AG08396 (cell line): ENCODE results near the gene PLCD1.
"Not testable (repeated sequence)": the region's sequence is repeated elsewhere in the genome, so short reads cannot be mapped to it uniquely, and the experiment has no call there.

Experiments
- DNase-seq: peaks from one replicate; pipeline ENCODE4 v3.0.0; 2012; ENCODE audit warnings: low spot score, mixed read lengths

Gene PLCD1

GRCh38 chr3:38029400-38030125 is at the start of gene PLCD1:
Gene PLCD1 (minus strand): TSS chr3:38029642. CDS start chr3:38029539, 103 bp downstream.
- peak; percentile 93 for DNase-seq

DNA sequence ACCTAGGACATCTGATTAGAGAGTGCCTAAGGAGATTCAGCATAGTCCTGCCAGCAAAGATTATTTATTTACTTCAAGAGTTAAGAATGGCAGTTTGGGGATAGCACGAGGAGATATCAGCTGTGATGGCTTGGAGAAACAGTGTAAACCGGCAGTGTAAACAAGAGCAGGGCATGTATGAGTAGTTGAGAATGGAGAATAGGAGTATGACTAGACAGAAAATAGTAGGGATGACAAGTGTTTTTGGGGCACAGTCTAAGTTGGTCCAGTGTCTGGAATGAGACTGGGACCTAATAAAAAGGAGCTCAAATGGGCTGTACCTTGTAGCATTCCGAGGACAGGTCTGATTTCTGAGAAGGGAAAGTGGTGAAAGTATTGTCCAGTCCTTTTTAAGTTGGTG is 47.6 kb upstream of the PLCD1 start:
- DNase-seq: not testable (repeated sequence)

- no peak for DNase-seq
These were observed 40.6 kb upstream of the PLCD1 start for GRCh38 chr3:38070013-38070412.

- DNase-seq: no peak
These were observed 38.2 kb upstream of the PLCD1 start for GRCh38 chr3:38067508-38068233.

DNA sequence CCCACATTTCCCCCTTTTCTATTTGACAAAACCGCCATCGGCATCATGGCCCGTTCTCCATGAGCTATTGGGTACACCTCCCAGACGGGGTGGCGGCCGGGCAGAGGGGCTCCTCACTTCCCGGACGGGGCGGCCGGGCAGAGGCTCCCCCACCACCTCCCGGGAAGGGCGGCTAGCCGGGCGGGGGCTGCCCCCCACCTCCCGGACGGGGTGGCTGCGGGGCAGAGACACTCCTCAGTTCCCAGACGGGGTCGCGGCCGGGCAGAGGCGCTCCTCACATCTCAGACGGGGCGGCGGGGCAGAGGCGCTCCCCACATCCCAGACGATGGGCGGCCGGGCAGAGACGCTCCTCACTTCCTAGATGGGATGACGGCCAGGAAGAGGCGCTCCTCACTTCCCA is 35.0 kb upstream of the PLCD1 start:
- not testable (repeated sequence) for DNase-seq

DNA sequence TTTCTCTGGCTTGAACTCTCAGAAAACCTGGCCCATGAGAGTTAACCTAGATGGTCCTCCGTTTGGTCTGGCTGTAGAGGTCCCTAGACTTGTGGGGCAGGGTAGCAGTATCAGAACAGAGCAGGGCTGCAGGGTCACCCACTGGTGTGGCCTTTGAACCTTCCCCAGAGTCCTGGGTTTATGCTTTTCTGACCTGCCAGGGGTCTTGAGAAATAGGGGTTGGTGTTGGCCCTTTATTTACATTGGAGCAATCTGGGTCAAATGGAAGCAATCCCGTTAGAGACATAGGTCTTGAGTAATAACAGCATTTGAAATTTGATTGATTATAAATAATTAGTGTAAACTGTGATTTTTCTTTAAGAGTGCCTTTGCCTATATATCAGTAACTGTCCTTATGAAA is 33.4 kb upstream of the PLCD1 start:
- no peak for DNase-seq

- DNase-seq: no peak
These were observed 30.1 kb upstream of the PLCD1 start for GRCh38 chr3:38059591-38059990.

- no peak for DNase-seq
These were observed 29.7 kb upstream of the PLCD1 start for GRCh38 chr3:38059148-38059547.

DNA sequence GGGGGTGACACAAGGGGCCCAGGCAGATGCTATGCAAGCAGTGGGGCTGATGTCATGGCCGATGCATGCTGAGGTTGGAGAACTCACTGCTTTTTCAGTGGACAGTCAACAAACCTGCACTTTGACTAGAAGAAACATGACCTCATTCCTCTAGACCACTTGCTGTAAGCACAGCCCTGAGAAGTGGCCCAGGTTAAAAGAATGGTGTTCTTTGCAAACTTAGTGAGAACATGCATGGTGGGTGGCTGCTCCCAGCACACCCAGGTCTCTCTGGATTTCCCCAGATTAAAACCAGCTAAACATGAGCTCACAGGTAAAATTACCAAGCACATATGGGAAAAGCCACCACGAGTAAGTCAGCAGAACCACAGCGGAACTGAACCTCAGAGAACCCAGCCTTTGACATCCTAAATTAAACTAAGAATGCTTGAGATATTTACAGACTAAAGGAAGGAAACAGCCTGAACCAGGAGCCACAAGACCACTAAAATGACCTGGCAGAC is 25.1 kb upstream of the PLCD1 start:
- peak; percentile 35 for DNase-seq

DNA sequence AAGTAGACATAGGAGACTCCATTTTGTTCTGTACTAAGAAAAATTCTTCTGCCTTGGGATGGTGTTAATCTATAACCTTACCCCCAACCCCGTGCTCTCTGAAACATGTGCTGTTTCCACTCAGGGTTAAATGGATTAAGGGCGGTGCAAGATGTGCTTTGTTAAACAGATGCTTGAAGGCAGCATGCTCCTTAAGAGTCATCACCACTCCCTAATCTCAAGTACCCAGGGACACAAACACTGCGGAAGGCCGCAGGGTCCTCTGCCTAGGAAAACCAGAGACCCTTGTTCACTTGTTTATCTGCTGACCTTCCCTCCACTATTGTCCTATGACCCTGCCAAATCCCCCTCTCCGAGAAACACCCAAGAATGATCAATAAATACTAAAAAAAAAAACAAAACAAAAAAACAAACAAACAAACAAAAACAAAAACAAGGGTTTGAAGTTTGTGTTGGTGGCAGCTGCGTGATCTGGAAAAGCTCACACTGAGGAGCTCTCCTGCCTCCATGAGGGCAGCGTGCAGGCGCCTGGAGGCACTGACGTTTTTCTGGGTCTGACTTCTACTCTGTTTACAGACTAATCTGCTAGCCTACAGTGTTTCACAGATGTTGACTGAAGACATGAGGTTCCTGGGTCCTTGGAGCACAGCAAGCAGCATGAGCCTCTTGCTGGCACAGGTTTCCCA is 24.5 kb upstream of the PLCD1 start:
- DNase-seq: not testable (repeated sequence)

DNA sequence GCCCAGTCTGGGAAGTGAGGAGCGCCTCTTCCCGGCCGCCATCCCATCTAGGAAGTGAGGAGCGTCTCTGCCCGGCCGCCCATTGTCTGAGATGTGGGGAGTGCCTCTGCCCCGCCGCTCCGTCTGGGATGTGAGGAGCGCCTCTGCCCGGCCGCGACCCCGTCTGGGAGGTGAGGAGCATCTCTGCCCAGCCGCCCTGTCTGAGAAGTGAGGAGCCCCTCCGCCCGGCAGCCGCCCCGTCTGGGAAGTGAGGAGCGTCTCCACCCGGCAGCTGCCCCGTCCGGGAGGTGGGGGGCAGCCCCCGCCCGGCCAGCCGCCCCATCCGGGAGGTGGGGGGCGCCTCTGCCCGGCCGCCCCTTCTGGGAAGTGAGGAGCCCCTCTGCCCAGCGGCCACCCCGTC is 23.8 kb upstream of the PLCD1 start:
- not testable (repeated sequence) for DNase-seq

DNA sequence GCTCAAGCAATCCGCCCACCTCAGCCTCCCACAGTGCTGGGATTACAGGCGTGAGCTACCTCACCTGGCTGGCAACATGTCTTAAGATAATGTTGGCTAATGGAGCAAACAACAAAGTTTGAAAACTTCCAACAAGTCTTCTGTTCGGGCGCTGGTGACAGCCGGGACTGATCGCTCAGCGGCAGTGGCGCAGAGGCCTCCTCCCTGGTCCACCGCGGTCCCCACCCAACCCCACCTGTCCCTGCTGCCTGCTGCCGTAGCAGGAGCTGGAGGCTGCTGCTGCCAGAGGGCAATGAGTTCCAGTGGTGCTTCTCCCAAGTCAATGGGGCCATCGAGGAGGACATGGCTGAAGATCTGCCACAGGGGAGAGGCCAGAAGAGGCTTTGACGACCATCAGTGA is 21.7 kb upstream of the PLCD1 start:
- no peak for DNase-seq

DNA sequence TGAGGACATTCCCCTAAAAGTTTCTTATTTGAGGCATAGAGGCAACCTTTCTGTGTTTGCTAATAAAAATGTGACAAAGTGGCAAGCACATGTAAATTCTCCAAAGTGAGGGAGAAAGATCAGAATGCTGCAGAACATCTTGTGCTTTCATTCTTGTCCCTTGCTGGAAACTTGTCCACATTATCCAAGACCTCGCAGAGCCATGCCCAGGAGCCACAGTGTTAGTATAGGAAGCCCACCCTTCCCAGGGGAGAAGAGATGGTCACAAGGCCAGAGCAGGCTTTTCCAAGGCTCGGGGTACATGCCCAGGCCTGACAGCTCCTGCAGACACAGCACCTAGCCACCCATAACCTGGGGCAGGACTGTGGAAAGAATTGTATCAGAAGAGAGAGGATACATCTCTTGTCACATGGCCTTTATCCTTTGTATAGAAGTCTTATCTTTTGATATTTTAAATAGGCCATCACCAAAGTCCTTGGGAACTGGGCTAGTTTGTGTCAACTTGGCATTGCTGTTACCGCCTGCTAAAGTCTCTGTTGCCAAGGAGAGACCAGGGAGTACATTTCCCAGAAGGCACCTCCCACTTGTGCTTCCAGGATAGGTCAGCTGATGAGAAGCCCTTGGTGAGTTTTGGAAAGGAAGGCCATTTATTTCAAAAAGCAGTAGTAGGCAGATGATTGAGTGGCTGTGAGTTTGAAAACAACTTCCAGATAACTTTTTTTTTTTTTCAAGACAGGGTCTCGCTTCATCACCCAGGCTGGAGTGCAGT is 20.1 kb upstream of the PLCD1 start:
- DNase-seq: no peak

DNA sequence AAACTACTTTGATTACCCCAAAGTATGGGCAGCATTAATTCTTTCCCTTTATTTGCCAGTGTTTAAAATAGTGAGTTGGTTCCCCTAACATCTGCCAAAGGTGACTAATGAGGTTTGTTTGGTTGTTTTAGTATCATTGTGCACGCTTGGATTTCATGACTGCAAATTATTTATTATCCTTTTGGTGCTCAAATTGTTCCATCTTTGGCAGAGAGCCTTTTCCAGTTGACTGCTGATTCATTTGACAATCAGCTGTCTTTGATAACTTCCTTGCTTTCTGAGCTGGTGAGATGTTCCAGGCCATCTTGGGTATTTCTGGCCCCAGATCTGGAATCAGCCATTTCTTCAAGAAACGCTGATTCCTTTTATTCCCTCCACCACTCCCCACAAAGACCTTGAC is 18.5 kb upstream of the PLCD1 start:
- no peak for DNase-seq

DNA sequence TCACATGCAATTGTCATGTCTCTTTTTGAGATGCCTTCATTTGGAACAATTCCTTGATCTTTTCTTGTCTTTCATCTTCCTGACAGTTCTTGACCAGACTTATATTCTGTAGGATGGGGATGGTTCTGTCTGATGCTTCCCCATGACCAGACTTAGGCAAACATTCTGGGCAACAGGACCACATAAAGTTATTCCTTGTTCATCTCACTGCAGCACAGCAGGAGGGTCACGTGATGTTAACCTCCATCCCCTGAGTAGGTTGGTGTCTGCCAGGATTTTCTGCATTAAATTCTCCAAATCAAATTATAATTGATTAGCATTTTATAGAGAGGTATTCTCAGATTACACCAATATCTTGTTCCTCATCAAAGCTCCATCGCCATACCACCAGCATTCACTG is 17.4 kb upstream of the PLCD1 start:
- DNase-seq: no peak

GRCh38 chr3:38046027-38046426 is 16.6 kb upstream of the PLCD1 start:
- no peak for DNase-seq

GRCh38 chr3:38043486-38043885 is 14.0 kb upstream of the PLCD1 start:
- no peak for DNase-seq

DNA sequence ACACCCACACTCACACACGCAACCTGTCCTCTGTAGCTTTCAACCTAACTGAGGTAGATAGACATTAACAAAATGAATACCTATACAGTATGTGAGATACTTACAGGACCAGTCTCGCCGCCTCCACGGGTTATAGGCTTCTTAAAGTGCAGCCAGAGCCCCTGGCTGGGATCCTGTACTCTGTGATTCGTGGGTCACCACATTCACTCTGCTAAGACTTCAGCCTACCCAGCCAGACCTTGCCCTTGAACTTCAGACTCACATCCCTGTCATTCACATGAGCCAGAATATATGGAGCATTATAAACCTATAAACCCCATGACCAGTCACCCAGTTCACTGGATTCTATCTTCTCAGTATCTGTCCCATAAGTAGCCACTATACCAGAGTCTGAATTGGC is 11.0 kb upstream of the PLCD1 start:
- DNase-seq: no peak

- DNase-seq: peak; percentile 70
These were observed 10.4 kb upstream of the PLCD1 start for GRCh38 chr3:38039899-38040261.

DNA sequence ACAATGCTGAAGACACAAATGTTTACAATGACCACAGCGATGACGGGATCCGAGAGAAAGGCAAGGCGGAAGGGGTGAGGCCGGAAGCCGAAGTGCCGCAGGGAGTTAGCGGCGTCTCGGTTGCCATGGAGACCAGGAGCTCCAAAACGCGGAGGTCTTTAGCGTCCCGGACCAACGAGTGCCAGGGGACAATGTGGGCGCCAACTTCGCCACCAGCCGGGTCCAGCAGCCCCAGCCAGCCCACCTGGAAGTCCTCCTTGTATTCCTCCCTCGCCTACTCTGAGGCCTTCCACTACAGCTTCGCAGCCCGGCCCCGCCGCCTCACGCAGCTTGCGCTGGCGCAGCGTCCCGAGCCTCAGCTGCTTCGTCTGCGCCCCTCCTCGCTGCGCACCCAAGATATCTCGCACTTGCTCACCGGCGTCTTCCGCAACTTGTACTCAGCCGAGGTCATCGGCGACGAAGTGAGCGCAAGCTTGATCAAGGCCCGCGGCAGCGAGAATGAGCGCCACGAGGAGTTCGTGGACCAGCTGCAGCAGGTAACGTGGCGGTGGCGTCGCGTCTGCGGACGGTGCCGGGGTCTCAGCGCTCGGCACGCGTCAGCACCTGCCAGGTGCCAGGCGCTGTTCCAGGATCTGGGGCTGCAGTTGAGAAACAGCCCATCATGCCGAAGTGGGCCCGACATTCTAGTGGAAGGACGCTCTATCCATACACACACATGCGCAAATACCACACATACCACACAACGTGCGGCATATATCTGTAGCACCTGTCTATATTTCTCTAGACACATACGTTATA is 9.9 kb upstream of the PLCD1 start, which contains the start of gene DLEC1:
DLEC1 (plus strand) TSS at position 108 of the 798 bp plus-strand sequence; CDS start at position 126, 18 bp downstream.
- DNase-seq: no peak

DNA sequence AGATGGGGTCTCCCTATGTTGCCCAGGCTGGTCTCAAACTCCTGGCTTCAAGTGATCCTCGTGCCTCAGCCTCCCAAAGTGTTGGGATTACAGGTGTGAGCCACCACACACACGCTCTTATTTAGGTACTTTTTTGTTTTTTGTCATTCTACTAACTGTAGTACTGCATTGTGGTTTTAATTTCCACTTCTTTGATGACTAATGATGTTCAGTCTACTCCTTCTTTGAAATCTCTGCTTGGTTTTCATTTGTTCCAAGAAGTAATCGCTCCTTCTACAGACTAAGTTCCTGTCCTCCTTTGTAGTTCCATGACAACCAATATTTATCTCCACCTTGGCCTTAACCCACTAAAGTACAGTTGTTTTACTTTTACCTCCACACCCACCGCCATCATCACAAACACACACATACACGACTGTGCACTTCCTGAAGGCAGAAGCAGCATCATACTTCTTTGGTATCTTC is 9.0 kb upstream of the PLCD1 start:
- DNase-seq: no peak
